ENCODE data around the gene RHBDL1. TPM values are rescaled to one million over a fixed set of nuclear protein-coding genes. Genes with fewer than 3 reads are reported as not detected.

The RHBDL1 gene
- total RNA-seq, 2 donors from 2014 or later: 0.67 to 1.3 TPM

DNA sequence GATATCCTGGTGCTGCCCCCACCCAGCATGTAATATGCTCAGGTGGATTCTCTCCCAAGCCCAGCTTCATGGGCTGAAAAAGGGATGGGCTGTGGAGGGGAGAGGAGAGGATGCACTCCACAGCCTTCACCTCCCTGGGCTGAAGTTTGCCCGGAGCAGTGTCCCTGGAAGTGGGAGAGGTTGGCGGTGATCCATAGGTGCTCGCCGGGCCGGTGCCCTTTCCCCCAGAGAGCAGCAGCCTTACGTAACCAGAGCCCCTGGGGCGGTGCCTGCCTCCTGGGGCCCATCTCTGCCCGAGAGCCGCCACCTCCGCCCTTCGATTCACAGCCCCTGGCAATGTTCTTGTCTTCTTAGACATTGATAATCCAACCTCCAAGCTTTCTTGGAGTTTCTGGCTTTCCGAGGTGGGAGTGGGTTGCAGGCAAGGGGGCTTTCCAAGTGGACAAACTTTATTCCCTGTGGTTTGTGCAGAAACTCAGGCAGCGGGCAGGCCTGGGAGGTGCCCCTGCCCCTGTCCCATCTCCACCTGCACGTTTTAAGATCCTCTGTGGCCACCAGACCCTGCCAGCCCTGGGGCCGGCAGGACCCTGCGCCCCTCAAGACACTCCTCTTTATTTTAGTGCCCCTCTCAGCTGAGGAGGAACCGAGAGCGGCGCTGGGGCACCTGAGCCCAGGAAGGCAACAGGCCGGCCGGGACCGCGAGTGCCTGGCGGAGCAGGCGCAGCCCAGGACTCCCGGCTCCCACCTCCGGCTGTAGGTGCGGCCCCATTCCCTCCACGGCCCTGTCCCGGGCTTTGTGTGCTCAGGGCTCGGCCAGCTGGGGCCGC, 29.4 kb upstream of the RHBDL1 start:
- H3K36me3 ChIP-seq: no peaks in the 10 kb centered on the region
- H3K4me3 ChIP-seq: peak overlapping the region; percentile 2 to 21
- H3K9me3 ChIP-seq: no peaks in the 10 kb centered on the region
- H3K27ac ChIP-seq: peak overlapping the region; percentile 44 to 92
- no peak for DNase-seq (ENCODE audit: low spot score)
- H3K4me1 ChIP-seq: peaks cover 0 to 75% of the 10 kb centered on the region in 2 donors
- H3K27me3 ChIP-seq: no peaks in the 10 kb centered on the region
- TF ChIP-seq CTCF (IDR thresholded peaks at IDR 0.05): no peak

GRCh38 chr16:646679-647172, 28.7 kb upstream of the RHBDL1 start:
- H3K4me1 ChIP-seq: peaks cover 0 to 70% of the 10 kb centered on the region in 2 donors
- peak overlapping the region in 1 of 2 donors; percentile 2 for H3K4me3 ChIP-seq
- no peaks in the 10 kb centered on the region for H3K27me3 ChIP-seq
- H3K36me3 ChIP-seq: no peaks in the 10 kb centered on the region
- no peak for TF ChIP-seq CTCF (IDR thresholded peaks at IDR 0.05)
- H3K9me3 ChIP-seq: no peaks in the 10 kb centered on the region
- H3K27ac ChIP-seq: peak overlapping the region; percentile 44 to 92
- DNase-seq (ENCODE audit: low spot score): no peak

DNA sequence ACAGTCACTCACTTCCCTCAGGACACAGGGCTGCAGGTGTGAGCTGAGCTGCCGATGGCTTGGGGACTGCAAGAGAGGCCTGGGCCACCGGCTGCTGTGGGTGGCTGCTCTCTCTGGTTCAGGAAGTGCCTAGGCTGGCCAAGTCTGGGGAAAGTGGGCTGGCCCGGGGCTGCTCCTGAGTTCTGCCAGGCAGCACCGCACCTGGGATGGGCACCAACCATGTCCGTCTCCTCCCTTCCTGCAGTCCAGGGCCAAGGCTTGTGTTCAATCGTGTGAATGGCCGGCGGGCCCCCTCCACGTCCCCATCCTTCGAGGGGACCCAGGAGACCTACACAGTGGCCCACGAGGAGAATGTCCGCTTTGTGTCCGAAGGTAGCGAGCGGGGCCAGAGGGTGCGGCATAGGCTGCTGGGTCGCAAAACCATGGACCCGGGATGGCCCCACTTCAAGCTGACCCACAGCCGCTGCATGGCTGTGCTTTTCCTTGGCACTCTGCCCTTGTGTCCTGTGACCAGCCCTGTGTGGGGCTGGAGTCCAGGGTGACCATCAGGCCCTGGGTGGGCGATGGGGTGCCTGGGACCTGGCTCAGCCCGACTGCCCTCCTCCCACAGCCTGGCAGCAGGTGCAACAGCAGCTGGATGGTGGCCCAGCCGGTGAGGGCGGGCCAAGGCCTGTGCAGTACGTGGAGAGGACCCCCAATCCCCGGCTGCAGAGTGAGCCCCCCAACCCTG, 28.1 kb upstream of the RHBDL1 start:
- peaks cover 0 to 70% of the 10 kb centered on the region in 2 donors for H3K4me1 ChIP-seq
- peak overlapping the region; percentile 88 to 92 for H3K27ac ChIP-seq
- H3K4me3 ChIP-seq: no peak overlapping the region
- H3K36me3 ChIP-seq: no peaks in the 10 kb centered on the region
- no peaks in the 10 kb centered on the region for H3K27me3 ChIP-seq
- no peak for DNase-seq (ENCODE audit: low spot score)
- H3K9me3 ChIP-seq: no peaks in the 10 kb centered on the region
- no peak for TF ChIP-seq CTCF (IDR thresholded peaks at IDR 0.05)

GRCh38 chr16:648071-648780, 27.2 kb upstream of the RHBDL1 start:
- TF ChIP-seq CTCF (IDR thresholded peaks at IDR 0.05): no peak
- peak overlapping the region; percentile 88 to 92 for H3K27ac ChIP-seq
- peaks cover 0 to 61% of the 10 kb centered on the region in 2 donors for H3K4me1 ChIP-seq

DNA sequence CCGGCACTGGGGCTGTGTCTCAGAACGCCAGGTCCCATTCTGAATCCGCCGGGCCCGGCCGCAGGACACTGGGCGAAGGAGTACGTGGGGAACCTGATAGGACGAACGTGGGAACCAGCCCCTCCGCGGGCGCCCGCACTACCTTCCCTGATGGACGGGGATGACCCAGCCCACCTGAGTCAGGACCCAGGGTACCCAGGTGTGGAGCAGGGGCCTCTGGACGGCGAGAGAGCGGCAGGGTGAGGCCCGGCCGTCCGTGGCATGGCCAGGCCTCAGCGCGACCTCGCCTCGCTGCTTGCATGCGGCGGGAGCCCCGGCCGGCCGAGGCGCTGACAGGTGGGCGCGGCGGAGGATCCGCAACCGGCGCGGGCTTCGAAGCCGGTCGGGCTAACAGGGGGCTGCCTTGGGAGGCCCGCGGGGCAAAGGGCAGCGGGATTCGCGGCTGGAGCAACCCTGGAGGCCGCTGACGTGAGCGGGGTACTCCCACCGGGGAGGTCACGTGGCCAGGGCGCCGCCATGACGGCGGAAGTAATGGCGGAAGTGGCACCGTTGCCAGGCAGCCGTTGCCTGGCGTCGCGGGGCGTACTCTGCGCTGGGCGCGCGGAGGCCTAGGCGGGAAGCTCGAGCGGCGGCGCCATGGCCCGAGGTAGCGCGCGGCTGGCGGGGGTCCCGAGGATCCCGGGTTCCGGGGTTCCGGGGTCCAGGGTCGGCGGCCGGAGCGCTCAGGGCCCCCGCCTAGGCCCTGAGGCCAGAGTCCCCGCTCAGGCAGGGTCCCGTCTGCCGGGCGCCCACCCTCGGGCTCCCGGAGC, 26.5 kb upstream of the RHBDL1 start, which contains the start of gene WDR90:
Gene WDR90 (plus strand): TSS at position 585 of the 809 bp plus-strand sequence. CDS start 52 bp downstream, at position 637.
- peaks cover 0 to 60% of the 10 kb centered on the region in 2 donors for H3K4me1 ChIP-seq

More at GRCh38 chr16:648071-648780, 27.2 kb upstream of the RHBDL1 start:
- Histone ChIP-seq H3K36me3 (no peaks in the 10 kb centered on the region), H3K27me3 (no peaks in the 10 kb centered on the region), H3K9me3 (no peaks in the 10 kb centered on the region), H3K4me3 (peak overlapping the region; percentile 68 to 88)
- no peak for DNase-seq (ENCODE audit: low spot score)

More for the DNA sequence above, 26.5 kb upstream of the RHBDL1 start, which contains the start of gene WDR90:
- Histone ChIP-seq H3K27me3 (no peaks in the 10 kb centered on the region), H3K9me3 (no peaks in the 10 kb centered on the region), H3K27ac (peak within 1 kb of the TSS; percentile 88 to 92), H3K36me3 (no peaks in the 10 kb centered on the region), H3K4me3 (peak within 1 kb of the TSS; percentile 68 to 88)
- peak; percentile 93 for DNase-seq (ENCODE audit: low spot score)
- no peak for TF ChIP-seq CTCF (IDR thresholded peaks at IDR 0.05)

Data from right atrium auricular region (tissue), 2 donors.